K562 (cell line): ENCODE measurements around the gene PIK3R1. TPM values are rescaled to one million over a fixed set of nuclear protein-coding genes. Genes with fewer than 3 reads are reported as not detected.

Experiments used
- ATAC-seq: fragments of 200-7000 bp; cut with Tn5 transposase; 3 replicates; pipeline ENCODE4 v1.9.1; 2020; ENCODE audit warnings: moderate library complexity
- BruUV-seq: library from RNA; stranded (reverse); fragments of 400-500 nt; replicated peaks from 2 replicates; lab custom pipeline; 2021; lab: Mats Ljungman, UMichigan
- CTCF ChIA-PET: fragments of 300-600 bp; formaldehyde crosslinking; extraction: SDS; loops from one replicate; lab custom pipeline; 2021; ENCODE audit warnings: low intra/inter-chr PET ratio; lab: Yijun Ruan, JAX
- POLR2A ChIA-PET: fragments of 300-600, 350-650 bp; sonication (Branson Sonifier 250); formaldehyde crosslinking; extraction: SDS; loops from one replicate; lab custom pipeline; 2021; ENCODE audit warnings: antibody characterized with exemption, inconsistent platforms; lab: Yijun Ruan, JAX
- DNase-seq, 4 experiments: peaks; one replicate each; pipeline versions ENCODE4 v3.0.0 to v3.0.0-alpha.2; 2011 to 2018; ENCODE audit warnings: low spot score in 3 of 4, mixed read lengths in 3 of 4; ENCODE audit errors: extremely low read depth in 1 of 4
- FAIRE-seq: peaks from 2 replicates; lab custom pipeline; 2011; peaks lifted over from hg19 to GRCh38; lab: Jason Lieb, UNC
- H2AFZ ChIP-seq: 2 replicates; pipeline ENCODE4 v1.6.0; 2011; ENCODE audit warnings: low read depth, low read length, control low read depth, inconsistent platforms
- H3K27ac ChIP-seq: fragments of 200-600 bp; 3 replicates; pipeline ENCODE4 v1.8.0; 2011; ENCODE audit warnings: low read depth, mild to moderate bottlenecking, control low read depth, inconsistent platforms, low read length, moderate library complexity, mixed read lengths; ENCODE audit errors: extremely low read depth
- H3K27me3 ChIP-seq, 2 experiments: fragments of 300-600 bp in 1 of 2; 2 replicates in 1 of 2; 3 replicates in 1 of 2; pipeline versions ENCODE4 v1.6.0 to v1.8.0; 2011; ENCODE audit warnings: inconsistent platforms in 2 of 2, low read length in 2 of 2, mild to moderate bottlenecking in 1 of 2, mixed read lengths in 1 of 2, moderate library complexity in 1 of 2; ENCODE audit not compliant: control insufficient read depth in 2 of 2, insufficient read depth in 2 of 2
- H3K36me3 ChIP-seq: fragments of 300-600 bp; 3 replicates; pipeline ENCODE4 v1.8.0; 2011; ENCODE audit warnings: mild to moderate bottlenecking, low read length, inconsistent platforms; ENCODE audit not compliant: control insufficient read depth, insufficient read depth
- H3K4me1 ChIP-seq, 2 experiments: fragments of 200-600 bp in 1 of 2; replicated peaks in 1 of 2; 2 replicates in 1 of 2; 3 replicates in 1 of 2; pipeline versions ENCODE4 v1.5.1 to v1.8.0; 2011; ENCODE audit warnings: inconsistent platforms in 2 of 2, low read length in 2 of 2, mild to moderate bottlenecking in 1 of 2, mixed read lengths in 1 of 2, moderate library complexity in 1 of 2; ENCODE audit not compliant: control insufficient read depth in 2 of 2, insufficient read depth in 2 of 2
- H3K4me2 ChIP-seq: 2 replicates; pipeline ENCODE4 v1.6.1; 2011; ENCODE audit warnings: low read length, control low read depth, inconsistent platforms, mixed read lengths; ENCODE audit not compliant: insufficient read depth
- H3K4me3 ChIP-seq: fragments of 200-600 bp; sonication (generic), shearing (Covaris generic); 2 replicates; pipeline ENCODE4 v1.5.1; 2016; ENCODE audit warnings: control low read depth, inconsistent platforms
- H3K79me2 ChIP-seq: fragments of 200-600 bp; 3 replicates; pipeline ENCODE4 v1.8.0; 2011; ENCODE audit warnings: low read length, inconsistent platforms; ENCODE audit not compliant: control insufficient read depth, insufficient read depth
- H3K9ac ChIP-seq, 2 experiments: 2 replicates each; pipeline versions ENCODE4 v1.6.0 to v1.6.1; 2011; ENCODE audit warnings: low read depth in 2 of 2, low read length in 2 of 2, control low read depth in 1 of 2, inconsistent platforms in 1 of 2, mild to moderate bottlenecking in 1 of 2, mixed read lengths in 1 of 2; ENCODE audit not compliant: insufficient read depth in 1 of 2
- H3K9me1 ChIP-seq: one replicate; pipeline ENCODE4 v1.6.0; 2011; ENCODE audit warnings: inconsistent platforms, mild to moderate bottlenecking, low read length, moderate library complexity; ENCODE audit not compliant: control insufficient read depth, insufficient read depth
- H3K9me3 ChIP-seq: replicated peaks from 2 replicates; pipeline ENCODE4 v1.5.1; 2011; ENCODE audit warnings: low read depth, low read length, inconsistent platforms; ENCODE audit not compliant: control insufficient read depth, insufficient read depth
- H4K20me1 ChIP-seq: replicated peaks from 2 replicates; pipeline ENCODE4 v1.6.1; 2011; ENCODE audit warnings: low read length, inconsistent platforms, mixed read lengths; ENCODE audit not compliant: control insufficient read depth, insufficient read depth
- CCNT2 ChIP-seq: IDR thresholded peaks from 2 replicates; pipeline ENCODE4 v1.6.1; 2011; ENCODE audit warnings: borderline replicate concordance, low read depth, mild to moderate bottlenecking, moderate library complexity, mixed read lengths, low read length; ENCODE audit not compliant: insufficient read length; ENCODE audit errors: extremely low read depth
- CEBPG ChIP-seq, 3 experiments: fragments of 200-800 bp in 1 of 3; sonication (Bioruptor generic) in 1 of 3; sonication (generic) in 1 of 3; formaldehyde crosslinking in 1 of 3; IDR thresholded peaks in 2 of 3; conservative IDR thresholded peaks in 1 of 3; 2 replicates each; pipeline versions ENCODE4 v1.6.1 to v1.8.0; 2016 to 2022; ENCODE audit warnings: missing compliant biosample characterization in 2 of 3, missing genetic modification characterization in 2 of 3, mild to moderate bottlenecking in 1 of 3, missing genetic modification reagents in 1 of 3
- ERF ChIP-seq: fragments of 450-650 bp; formaldehyde crosslinking; IDR thresholded peaks from 2 replicates; pipeline ENCODE4 v1.4.0; 2020; ENCODE audit warnings: mild to moderate bottlenecking, mixed read lengths
- ETV5 ChIP-seq: sonication (generic); formaldehyde crosslinking; IDR thresholded peaks from 2 replicates; pipeline ENCODE4 v1.4.0; 2020; ENCODE audit warnings: low read depth, mild to moderate bottlenecking, missing genetic modification reagents
- JUN ChIP-seq, 2 experiments: sonication (generic) in 1 of 2; formaldehyde crosslinking in 1 of 2; IDR thresholded peaks; 2 replicates each; pipeline versions ENCODE4 v1.6.1 to v1.8.0; 2012 to 2022; ENCODE audit warnings: borderline replicate concordance in 2 of 2, mild to moderate bottlenecking in 2 of 2, improper control_type of control experiment in 1 of 2, low read depth in 1 of 2, low read length in 1 of 2, missing genetic modification reagents in 1 of 2
- SMC3 ChIP-seq: conservative IDR thresholded peaks from 2 replicates; pipeline ENCODE4 v1.6.1; 2011; ENCODE audit warnings: low read depth, low read length, improper control_type of control experiment; ENCODE audit not compliant: insufficient read depth
- ZNF311 ChIP-seq: fragments of 250-450 bp; sonication (Bioruptor Pico); IDR thresholded peaks from 2 replicates; pipeline ENCODE4 v1.4.0; 2020; ENCODE audit warnings: mild to moderate bottlenecking, moderate library complexity
- ZNF316 ChIP-seq: fragments of 450-650 bp; IDR thresholded peaks from 2 replicates; pipeline ENCODE4 v1.6.1; 2016
- WGBS: fragments of 100-300 bp; shearing (Covaris generic); methylation state at CpG from one replicate; pipeline ENCODE4 v1.1.6; 2016; ENCODE audit warnings: low coverage, mixed read lengths; ENCODE audit not compliant: insufficient coverage; ENCODE audit errors: missing lambda C conversion rate; 5-methylcytosine and 5-hydroxymethylcytosine counted together
- in situ Hi-C: fragments of 300-500 bp; cut with MboI; formaldehyde crosslinking; loops from 4 replicates; pipeline ENCODE4 v1.15.0; 2018; ENCODE audit warnings: inconsistent platforms, mixed read lengths
- intact Hi-C: fragments of 100-400 bp; cut with micrococcal nuclease; formaldehyde crosslinking; loops from 2 replicates; pipeline ENCODE4 v1.14.2; 2022
- polyA plus RNA-seq, 8 experiments: library from polyadenylated mRNA; depleted of rRNA in 4 of 8; stranded (reverse) in 5 of 8; unstranded in 3 of 8; fragments of >200 nt; fragmentation: Nextera tagmentation in 2 of 8; fragmentation: Illumina TruSeq in 1 of 8; extraction: Ambion mirVana in 2 of 8; extraction: Trizol in 1 of 8; gene quantifications; 2 replicates each; pipeline versions ENCODE4 v1.2.1 to v1.2.3, GENCODE V29; 2011 to 2014; ENCODE audit warnings: inconsistent platforms in 1 of 8, missing spikeins in 1 of 8
- total RNA-seq, 7 experiments: library from RNA; depleted of rRNA in 6 of 7; stranded (reverse); fragments of >200 nt in 6 of 7; fragmentation: Illumina TruSeq in 2 of 7; extraction: Trizol in 2 of 7; gene quantifications; 2 replicates each; pipeline versions ENCODE4 v1.2.1 to v1.2.3, GENCODE V29; 2011 to 2021; ENCODE audit warnings: low replicate concordance in 1 of 7
- TF ChIP-seq, protein P1 (sequence below): fragments of 250-450 bp; sonication (Bioruptor Pico); IDR thresholded peaks from 2 replicates; pipeline ENCODE4 v1.8.0; 2021; ENCODE audit warnings: moderate library complexity, mild to moderate bottlenecking, inconsistent platforms

Gene PIK3R1
- total and polyA plus RNA-seq, 9 of the 15 experiments (the other 6 are each of a cell fraction or from before 2014, with no cell fraction given) = 1.1 to 9.7 (median 4.8) TPM

DNA sequence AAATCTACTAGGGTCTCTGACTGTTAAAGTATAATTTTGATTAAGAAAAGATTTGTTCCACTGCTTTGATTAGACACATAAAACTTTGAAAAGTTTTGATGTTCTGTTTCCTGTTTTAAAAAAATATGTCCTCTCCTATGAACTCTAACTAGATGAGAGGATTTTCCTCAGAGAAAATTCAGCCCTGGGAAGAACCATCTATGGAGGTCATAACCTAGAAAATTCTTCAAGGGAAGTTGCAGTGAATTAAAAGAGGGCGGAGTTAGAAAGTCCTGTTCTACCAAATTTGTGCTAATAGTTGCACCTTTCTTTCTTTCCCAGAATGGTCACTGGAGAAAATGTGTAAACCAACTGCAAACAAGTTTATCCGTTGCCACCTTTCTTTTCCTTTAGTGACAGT is 27.7 kb downstream of the PIK3R1 start:
- FAIRE-seq (no peak), ATAC-seq (no peak), DNase-seq (no peak)
- Histone ChIP-seq H3K79me2 (no peaks in the 10 kb centered on the region), H2AFZ (no peak overlapping the region), H3K36me3 (no peaks in the 10 kb centered on the region), H3K9me1 (no peaks in the 10 kb centered on the region), H3K9me3 (no peaks in the 10 kb centered on the region), H3K27me3 (no peaks in the 10 kb centered on the region), H3K4me1 (no peaks in the 10 kb centered on the region; a peak in 1 of 5 replicates), H3K4me2 (no peak overlapping the region), H3K27ac (no peak overlapping the region), H4K20me1 (no peaks in the 10 kb centered on the region), H3K4me3 (no peak overlapping the region), H3K9ac (no peak overlapping the region)
- intact Hi-C loops = no loop called here
- 41% methylated on average over 2 of the region's 2 CpGs for WGBS
- BruUV-seq = no TSS peak
- POLR2A ChIA-PET = interaction anchor here (0.6 to 0.8 kb wide), 2 partner anchors 11 to 255 kb away, joined by 3 read pairs; no protein-coding TSS in a partner anchor
- TF ChIP-seq JUN (IDR thresholded peaks at IDR 0.05; ENCODE audit: borderline replicate concordance, low read depth, low read length) = no peak
- TF ChIP-seq JUN (CRISPR knock-in tag; IDR thresholded peaks at IDR 0.05; ENCODE audit: borderline replicate concordance) = no peak
- TF ChIP-seq ZNF311 (CRISPR knock-in tag) = no peak
- no peak for TF ChIP-seq SMC3
- TF ChIP-seq ERF (CRISPR knock-in tag) = no peak
- TF ChIP-seq ZNF316 = no peak
- TF ChIP-seq CCNT2 = no peak
- TF ChIP-seq CEBPG (CRISPR knock-in tag; IDR thresholded peaks at IDR 0.05) = no peak
- TF ChIP-seq CEBPG (tag; conservative IDR thresholded peaks at IDR 0.05 in 1 of 2, IDR thresholded peaks at IDR 0.05 in 1 of 2) = no peak
- no peak for TF ChIP-seq ETV5 (CRISPR knock-in tag)
- TF ChIP-seq, protein P1, sequence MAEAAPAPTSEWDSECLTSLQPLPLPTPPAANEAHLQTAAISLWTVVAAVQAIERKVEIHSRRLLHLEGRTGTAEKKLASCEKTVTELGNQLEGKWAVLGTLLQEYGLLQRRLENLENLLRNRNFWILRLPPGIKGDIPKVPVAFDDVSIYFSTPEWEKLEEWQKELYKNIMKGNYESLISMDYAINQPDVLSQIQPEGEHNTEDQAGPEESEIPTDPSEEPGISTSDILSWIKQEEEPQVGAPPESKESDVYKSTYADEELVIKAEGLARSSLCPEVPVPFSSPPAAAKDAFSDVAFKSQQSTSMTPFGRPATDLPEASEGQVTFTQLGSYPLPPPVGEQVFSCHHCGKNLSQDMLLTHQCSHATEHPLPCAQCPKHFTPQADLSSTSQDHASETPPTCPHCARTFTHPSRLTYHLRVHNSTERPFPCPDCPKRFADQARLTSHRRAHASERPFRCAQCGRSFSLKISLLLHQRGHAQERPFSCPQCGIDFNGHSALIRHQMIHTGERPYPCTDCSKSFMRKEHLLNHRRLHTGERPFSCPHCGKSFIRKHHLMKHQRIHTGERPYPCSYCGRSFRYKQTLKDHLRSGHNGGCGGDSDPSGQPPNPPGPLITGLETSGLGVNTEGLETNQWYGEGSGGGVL (CRISPR knock-in tag) = no peak
- CTCF ChIA-PET = interaction anchor here (0.7 kb wide), 1 partner anchor 1933 kb away, joined by 3 read pairs; no protein-coding TSS in a partner anchor
- in situ Hi-C loops = no loop called here
